GM21576 (cell line): Measurements from ENCODE around the gene CRYGD.
"Not testable (repeated sequence)": the region's sequence is repeated elsewhere in the genome, so short reads cannot be mapped to it uniquely, and the experiment has no call there.

Source experiments
- ATAC-seq: cut with Tn5 transposase; IDR thresholded peaks from one replicate; pipeline ENCODE4 v1.9.1; 2021; ENCODE audit warnings: mild to moderate bottlenecking, moderate library complexity; ENCODE audit not compliant: unreplicated experiment

The CRYGD gene

DNA sequence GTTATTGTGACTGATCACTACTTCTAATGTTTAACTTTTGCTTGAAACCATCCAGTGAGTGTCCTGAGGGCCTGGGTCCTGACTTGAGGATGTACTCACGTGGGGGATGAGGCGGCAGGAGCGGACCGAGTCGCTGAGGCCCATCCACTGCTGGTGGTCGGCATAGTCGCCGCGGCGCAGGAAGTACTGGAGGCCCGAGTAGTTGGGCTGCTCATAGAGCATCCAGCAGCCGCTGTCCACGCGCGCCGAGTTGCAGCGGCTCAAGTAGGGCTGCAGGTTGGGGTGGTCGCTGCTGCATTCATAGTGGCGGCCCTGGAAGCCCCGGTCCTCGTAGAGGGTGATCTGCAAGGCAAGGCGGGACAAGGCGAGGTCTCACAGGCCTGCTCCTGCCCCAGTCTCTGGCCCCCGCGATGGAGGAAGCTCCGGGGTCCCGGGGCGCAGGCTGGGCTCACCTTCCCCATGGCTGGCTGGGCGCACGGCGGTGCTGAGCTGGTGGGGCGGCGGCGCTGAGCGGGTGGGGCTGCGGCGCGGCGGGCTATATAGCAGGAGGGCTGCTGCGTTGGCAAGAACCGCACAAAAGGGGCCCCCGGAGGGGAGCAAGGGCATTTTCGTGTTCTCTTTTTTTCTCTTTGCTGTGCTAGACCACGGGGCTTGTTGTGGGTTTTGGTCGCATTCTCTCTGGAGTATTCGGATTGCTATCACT lies at the start of gene CRYGD:
Gene CRYGD (minus strand): TSS at position 512 of the 703 bp plus-strand sequence. CDS start 51 bp downstream, at position 461.
- ATAC-seq: not testable (repeated sequence)

GRCh38 chr2:208172125-208172524 lies 47.8 kb upstream of the CRYGD start:
- no peak for ATAC-seq

DNA sequence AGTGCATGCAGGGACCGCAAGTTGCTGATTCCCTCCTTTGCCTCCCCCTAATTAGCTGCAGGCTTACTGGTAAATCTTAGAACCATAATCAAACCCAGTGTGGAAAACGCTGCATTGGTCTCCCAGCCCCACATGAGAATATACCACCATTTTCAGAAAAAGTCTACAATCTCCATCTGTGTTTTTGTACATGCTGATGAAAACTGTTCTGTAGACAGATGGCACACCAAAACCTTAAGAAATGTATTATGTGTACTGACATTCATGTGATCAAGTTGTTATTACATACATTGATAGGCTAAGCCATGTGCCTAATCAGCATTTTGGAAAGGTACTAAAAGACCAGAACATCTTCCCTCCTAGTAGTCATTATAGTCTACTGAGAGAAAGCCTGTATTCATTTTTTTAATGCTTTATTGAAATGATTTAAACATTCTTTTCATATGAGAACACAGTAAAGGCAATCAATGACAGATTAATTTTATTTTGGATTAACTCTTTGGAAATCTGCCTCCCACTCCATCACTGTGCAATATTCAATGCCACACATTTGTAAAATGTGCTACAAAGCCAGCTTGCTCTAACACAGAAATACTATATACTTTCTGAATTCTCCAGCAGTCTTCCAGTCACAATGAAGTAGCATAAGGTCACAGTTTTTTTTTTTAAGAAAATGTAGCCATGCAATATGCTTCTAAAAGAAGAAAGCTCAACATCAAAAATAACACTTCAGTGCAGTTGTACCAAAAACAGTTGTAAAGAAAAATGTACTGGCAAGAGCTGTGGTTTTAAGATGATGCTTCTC lies 40.8 kb upstream of the CRYGD start:
- no peak for ATAC-seq

DNA sequence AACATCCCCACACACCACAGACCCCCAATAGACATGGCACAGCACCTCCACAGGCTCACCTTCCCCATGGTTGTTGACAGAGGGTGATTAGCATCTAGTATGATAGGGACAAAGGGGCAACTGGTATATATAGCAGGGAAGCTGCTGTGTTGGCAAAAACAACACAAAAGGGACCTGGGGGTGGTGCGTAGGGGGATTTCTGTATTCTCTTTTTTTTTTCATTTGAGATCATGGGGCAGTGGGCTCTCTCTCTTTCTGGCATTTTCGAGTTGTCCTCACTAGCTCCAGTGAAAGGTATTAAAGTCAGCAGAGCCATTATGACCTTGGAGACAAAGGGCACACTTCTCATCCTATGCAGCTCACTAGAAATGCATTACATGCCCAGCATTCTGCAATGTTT lies 39.2 kb upstream of the CRYGD start, which contains the start of gene CRYGA:
Gene CRYGA (minus strand): TSS at position 101 of the 400 bp plus-strand sequence. CDS start 33 bp downstream, at position 68.
- no peak for ATAC-seq

GRCh38 chr2:208156439-208156838 lies 32.1 kb upstream of the CRYGD start:
- ATAC-seq: no peak

GRCh38 chr2:208153156-208153555 lies 28.8 kb upstream of the CRYGD start:
- ATAC-seq: no peak

GRCh38 chr2:208150956-208151355 lies 26.6 kb upstream of the CRYGD start:
- ATAC-seq: no peak

DNA sequence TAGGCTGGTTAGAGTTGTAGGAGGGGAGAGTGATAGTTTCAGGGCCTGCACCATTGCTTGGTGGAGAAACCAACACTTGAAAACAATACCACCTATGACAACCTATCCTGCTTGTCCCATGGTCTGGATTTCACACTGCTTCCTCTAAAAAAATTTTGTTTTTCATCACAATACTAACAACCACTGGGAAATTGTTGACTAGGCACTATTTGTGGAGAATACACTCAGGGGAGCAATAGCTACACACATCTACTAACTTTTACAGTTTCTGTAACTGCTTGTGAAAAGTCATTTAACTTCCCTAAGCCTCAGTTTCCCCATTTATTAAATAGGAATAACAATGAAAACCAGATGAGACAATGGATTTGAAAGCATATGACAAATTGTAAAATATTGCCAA lies 25.8 kb upstream of the CRYGD start:
- ATAC-seq: no peak

DNA sequence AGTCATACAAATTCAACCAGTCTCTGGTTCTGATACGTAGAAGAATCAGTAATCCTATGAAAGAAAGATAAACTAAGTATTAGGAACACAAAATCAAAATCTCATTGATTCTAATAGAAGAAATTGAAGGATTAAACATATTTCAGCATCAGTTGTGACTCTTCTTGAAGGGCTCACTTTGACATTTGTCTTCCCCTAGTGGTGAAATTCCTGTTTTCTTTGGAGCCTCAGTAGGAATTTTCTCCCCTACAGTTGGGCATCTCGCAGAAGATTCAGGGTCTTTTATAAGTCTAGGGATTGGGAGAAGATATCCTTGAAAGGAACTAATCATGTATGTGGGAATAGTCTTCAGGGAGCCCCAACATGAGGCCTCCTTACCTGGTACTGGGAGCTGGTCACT lies 24.5 kb upstream of the CRYGD start:
- no peak for ATAC-seq

GRCh38 chr2:208147759-208148158 lies 23.4 kb upstream of the CRYGD start:
- no peak for ATAC-seq

DNA sequence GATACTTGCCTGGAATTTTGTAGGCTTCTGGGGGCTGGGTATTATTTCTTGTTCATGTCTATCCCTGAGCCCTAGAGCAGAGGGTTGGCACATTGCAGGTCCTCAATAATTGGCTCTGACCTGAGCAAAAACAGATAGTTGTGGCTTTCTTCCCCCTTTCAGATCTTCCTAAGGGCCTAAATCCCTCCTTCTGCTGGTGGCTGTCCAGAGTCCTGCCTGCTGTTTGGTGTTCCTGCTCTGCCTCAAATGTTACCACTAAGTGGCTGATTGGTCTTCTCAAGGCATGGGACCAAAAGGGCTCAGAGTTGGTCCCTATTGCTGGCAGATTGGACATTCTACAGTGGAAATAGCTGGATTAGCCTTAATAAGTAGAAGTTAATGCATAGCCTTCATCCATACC lies 22.7 kb upstream of the CRYGD start:
- ATAC-seq: no peak

DNA sequence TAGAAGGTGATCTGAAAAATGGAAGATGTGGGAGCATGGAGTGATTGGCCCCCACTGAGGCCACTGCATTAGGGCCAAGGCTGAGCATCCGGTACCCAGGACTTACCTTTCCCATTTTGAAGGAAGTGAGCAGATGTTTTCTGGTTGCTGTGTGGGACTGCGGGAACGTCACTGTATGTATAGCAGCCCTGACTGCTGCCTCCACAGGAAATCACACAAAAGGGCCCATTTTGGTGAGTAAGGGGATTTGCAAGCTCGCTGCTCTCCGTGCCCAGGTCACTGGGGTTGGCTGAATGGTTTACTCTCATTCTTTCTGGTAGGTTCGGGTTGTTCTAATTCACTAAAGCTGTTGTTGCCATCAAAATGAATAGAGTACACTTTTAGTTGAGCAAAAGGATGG lies 21.7 kb upstream of the CRYGD start, which contains the start of gene CRYGB:
Gene CRYGB (minus strand): TSS at position 153 of the 400 bp plus-strand sequence. CDS start 38 bp downstream, at position 115.
- ATAC-seq: no peak

DNA sequence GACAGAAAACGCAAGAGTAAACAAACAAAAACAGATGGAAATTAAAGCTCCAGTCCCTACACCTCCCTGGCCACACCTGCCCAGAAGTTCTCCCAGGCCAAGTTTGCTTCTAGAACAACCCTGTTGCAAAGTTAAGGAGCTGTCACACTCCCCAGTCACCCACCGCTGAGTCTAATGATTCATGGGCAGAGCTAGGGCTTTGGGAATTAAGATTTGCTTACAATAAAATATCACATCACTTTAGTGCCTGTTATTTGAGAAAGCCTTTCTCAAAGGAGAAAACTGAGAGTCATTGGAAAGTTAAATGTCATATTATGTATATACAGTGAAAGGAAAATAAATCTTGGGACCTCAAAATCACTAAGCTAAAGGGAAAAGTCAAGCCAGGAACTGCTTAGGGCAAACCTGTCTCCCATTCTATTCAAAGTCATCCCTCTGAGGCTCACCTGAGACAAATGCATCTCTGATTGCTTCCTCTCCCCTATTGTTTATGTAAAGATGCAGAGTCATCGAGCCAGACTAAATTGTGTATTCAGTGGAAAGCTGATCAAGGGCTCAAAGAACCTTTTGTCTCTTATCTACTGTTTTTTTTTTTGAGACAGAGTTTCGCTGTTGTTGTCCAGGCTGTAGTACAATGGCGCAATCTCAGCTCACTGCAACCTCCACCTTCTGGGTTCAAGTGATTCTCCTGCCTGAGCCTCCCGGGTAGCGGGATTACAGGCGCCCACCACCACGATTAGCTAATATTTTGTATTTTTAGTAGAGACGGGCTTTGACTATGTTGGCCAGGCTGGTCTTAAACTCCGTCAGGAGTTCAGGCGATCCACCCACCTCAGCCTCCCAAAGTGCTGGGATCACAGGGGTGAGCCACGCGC lies 18.8 kb upstream of the CRYGD start:
- no peak for ATAC-seq

DNA sequence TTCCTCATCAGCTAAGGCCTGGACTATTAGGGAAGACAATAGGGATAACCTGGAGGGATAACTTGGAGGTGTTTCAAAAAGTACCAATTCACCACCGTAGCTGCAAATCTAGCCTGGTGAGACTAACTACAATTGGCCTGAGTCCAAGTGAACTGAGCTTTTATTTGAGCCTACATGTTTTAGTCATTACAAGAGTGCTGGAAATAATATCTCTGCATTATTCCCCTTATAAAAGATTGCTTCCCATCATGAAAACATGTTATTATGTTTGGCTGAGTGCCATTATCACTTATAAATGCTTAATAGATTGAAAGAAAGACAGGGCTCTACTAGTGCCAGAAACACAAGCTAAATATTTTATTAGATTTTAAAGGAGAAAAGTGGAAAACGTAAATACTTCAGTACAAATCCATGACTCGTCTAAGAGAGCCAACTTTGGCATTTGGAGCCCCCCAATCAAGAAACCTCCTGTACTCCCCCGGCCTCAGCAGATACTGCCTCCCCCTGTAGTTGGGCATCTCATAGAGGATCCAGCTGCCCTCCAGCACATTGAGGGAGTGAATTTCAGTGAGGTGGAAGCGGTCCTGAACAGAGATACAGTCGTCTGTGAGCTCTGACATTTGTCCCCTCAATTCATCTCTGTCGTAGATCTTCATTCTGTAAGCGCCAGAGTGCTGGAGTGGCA lies 18.1 kb upstream of the CRYGD start:
- ATAC-seq: no peak

GRCh38 chr2:208139447-208139846 lies 15.1 kb upstream of the CRYGD start:
- ATAC-seq: no peak

DNA sequence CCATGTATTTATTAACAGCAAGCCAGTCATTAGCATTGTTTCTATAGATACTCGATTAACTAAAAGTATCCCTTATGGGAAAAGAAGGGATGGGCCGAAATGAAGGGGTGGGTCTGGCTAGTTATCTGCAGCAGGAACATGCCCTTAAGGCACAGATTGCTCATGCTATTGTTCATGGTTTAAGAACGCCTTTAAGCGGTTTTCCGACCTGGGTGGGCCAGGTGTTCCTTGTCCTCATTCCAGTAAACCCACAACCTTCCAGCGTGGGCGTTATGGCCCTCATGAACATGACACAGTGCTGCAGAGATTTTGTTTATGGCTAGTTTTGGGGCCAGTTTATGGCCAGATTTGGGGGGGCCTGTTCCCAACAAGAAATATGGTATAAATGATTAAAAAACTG lies 14.0 kb upstream of the CRYGD start:
- not testable (repeated sequence) for ATAC-seq

- no peak for ATAC-seq
These were observed 12.4 kb upstream of the CRYGD start for GRCh38 chr2:208136716-208137094.

GRCh38 chr2:208135794-208136715 lies 11.7 kb upstream of the CRYGD start:
- ATAC-seq: no peak

DNA sequence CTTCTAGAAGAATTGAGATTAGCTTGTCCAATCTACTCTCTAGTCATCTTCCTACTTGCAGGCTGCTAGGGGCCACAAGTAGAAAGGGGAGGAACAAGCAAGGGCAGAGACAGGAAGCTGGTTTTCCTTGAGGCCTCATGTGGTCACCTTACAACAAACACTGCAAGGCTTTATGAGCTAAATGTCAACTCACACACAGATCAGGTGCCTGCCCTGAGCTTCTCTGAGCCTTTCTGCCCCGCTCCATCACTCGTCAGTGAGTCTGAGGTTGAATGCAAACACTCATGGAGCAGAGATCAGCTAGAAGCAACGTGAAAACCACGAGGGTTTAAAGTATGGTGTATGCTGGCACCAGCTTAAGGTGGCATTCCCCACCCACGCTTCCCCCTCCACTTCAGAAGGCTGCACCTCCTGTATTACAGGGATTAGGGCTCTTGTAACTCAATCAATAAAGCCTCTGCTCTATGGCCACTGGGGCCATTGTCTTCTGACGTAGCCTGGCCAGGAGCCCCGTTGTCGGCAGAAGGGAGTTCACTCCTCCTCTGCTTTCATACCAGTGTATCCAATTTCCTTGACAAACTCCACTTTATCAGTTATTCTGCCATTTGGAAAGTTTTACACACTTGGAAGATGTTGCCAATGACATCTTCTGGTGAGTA lies 10.7 kb upstream of the CRYGD start:
- ATAC-seq: no peak
